H1 (cell line): ENCODE data around the gene HAS3. TPM values are rescaled to one million over a fixed set of nuclear protein-coding genes. Genes with fewer than 3 reads are reported as not detected.

Experiments used
- ASH2L ChIP-seq: fragments of 200-600, 300-600 bp; sonication (generic); IDR thresholded peaks from one replicate; pipeline ENCODE4 v1.7.1; 2017; ENCODE audit warnings: low read length
- BCL11A ChIP-seq, 2 experiments: IDR thresholded peaks; one replicate each; pipeline ENCODE4 v1.6.1; 2011; ENCODE audit warnings: low read depth in 2 of 2, low read length in 2 of 2, mild to moderate bottlenecking in 2 of 2
- CHD1 ChIP-seq: IDR thresholded peaks from 2 replicates; pipeline ENCODE4 v1.6.1; 2012; ENCODE audit warnings: low read depth, low read length, improper control_type of control experiment
- CTBP2 ChIP-seq: IDR thresholded peaks from 2 replicates; pipeline ENCODE4 v1.7.0; 2011; ENCODE audit warnings: borderline replicate concordance, mild to moderate bottlenecking, moderate library complexity, mixed read lengths, low read length; ENCODE audit not compliant: insufficient read depth, insufficient read length
- SIN3A ChIP-seq, 2 experiments: IDR thresholded peaks in 1 of 2; conservative IDR thresholded peaks in 1 of 2; 2 replicates each; pipeline ENCODE4 v1.6.1; 2011 to 2012; ENCODE audit warnings: low read length in 2 of 2, improper control_type of control experiment in 1 of 2, low read depth in 1 of 2, mild to moderate bottlenecking in 1 of 2
- polyA plus RNA-seq, 7 experiments: library from polyadenylated mRNA; depleted of rRNA in 3 of 7; stranded (reverse) in 5 of 7; unstranded in 2 of 7; fragments of >200 nt in 5 of 7; fragments of 200-250 nt in 2 of 7; gene quantifications; 1 replicate in 5 of 7; 2 replicates in 1 of 7; 4 replicates in 1 of 7; pipeline versions ENCODE4 v1.2.1 to v1.2.3, GENCODE V29; 2011 to 2013; ENCODE audit warnings: missing spikeins in 2 of 7, mixed read lengths in 2 of 7
- total RNA-seq: library from RNA; stranded (reverse); fragmentation: NEBNext Ultra II Directional; extraction: Animal tissue kit (Norgen Biotek cat#: 25700); gene quantifications from 2 replicates; pipeline ENCODE4 v1.2.1, GENCODE V29; 2021
- TF ChIP-seq, protein P1 (sequence below), 3 experiments: IDR thresholded peaks; 1 replicate in 2 of 3; 2 replicates in 1 of 3; pipeline versions ENCODE4 v1.5.1 to v1.6.1; 2011; ENCODE audit warnings: low read length in 3 of 3, mild to moderate bottlenecking in 3 of 3, inconsistent platforms in 2 of 3, low read depth in 1 of 3, moderate library complexity in 1 of 3; ENCODE audit not compliant: insufficient read depth in 1 of 3; ENCODE audit errors: control extremely low read depth in 1 of 3
- TF ChIP-seq, protein P2 (sequence below): IDR thresholded peaks from 2 replicates; pipeline ENCODE4 v1.6.1; 2011; ENCODE audit warnings: low read length, improper control_type of control experiment

HAS3 gene
- total and polyA plus RNA-seq, 2 of the 8 experiments (the other 6 are each of a cell fraction or from before 2014, with no cell fraction given) = 32.1 to 69.6 TPM

DNA sequence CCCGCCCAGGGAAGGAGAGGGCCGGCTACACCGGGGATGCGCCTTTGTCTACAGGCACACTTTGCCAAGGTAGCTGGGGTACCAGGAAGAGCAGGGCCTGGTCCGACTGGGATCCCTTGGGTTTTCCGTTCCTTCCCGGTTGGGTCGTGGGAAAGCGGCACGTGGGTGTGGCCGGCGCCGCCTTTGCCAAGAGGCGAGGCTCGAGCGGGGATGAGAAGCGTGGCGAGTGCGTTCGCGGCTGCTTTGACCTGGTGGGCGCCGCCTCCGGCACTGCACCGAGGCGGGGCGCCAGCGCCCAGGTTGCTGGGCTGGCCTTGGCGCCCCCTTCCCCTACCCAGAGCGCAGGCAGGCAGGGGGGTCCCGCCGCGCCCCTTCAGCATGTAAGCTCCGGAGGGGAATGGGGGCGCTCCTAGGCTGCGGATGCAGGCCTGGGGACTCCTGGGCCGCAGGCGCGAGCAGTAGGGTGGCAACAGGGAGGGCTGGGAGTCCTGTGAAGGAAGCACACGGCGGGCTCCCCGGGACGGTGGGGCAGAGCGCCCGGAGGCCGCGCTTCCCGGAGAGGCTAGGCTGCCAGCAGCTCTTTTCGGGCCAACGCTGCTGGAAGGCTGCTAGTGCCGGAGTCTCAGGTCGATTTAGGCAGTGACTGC, 2.0 kb downstream of the HAS3 start (continued):
- TF ChIP-seq SIN3A (conservative IDR thresholded peaks at IDR 0.05 in 1 of 2, IDR thresholded peaks at IDR 0.05 in 1 of 2; ENCODE audit: low read depth in 1 of 2, low read length in 2 of 2) = no peak
- TF ChIP-seq CTBP2 = no peak
- TF ChIP-seq, protein P1, sequence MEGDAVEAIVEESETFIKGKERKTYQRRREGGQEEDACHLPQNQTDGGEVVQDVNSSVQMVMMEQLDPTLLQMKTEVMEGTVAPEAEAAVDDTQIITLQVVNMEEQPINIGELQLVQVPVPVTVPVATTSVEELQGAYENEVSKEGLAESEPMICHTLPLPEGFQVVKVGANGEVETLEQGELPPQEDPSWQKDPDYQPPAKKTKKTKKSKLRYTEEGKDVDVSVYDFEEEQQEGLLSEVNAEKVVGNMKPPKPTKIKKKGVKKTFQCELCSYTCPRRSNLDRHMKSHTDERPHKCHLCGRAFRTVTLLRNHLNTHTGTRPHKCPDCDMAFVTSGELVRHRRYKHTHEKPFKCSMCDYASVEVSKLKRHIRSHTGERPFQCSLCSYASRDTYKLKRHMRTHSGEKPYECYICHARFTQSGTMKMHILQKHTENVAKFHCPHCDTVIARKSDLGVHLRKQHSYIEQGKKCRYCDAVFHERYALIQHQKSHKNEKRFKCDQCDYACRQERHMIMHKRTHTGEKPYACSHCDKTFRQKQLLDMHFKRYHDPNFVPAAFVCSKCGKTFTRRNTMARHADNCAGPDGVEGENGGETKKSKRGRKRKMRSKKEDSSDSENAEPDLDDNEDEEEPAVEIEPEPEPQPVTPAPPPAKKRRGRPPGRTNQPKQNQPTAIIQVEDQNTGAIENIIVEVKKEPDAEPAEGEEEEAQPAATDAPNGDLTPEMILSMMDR (IDR thresholded peaks at IDR 0.05; ENCODE audit: control extremely low read depth in 1 of 3, insufficient read depth in 1 of 3, low read depth in 1 of 3, low read length in 3 of 3) = peak; percentile 7 to 38 (median 20)
- no peak for TF ChIP-seq CHD1
- TF ChIP-seq, protein P2, sequence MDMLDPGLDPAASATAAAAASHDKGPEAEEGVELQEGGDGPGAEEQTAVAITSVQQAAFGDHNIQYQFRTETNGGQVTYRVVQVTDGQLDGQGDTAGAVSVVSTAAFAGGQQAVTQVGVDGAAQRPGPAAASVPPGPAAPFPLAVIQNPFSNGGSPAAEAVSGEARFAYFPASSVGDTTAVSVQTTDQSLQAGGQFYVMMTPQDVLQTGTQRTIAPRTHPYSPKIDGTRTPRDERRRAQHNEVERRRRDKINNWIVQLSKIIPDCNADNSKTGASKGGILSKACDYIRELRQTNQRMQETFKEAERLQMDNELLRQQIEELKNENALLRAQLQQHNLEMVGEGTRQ = no peak
- peak; percentile 32 for TF ChIP-seq ASH2L
- no peak for TF ChIP-seq BCL11A (IDR thresholded peaks at IDR 0.05; ENCODE audit: low read depth in 2 of 2, low read length in 2 of 2)
